ENCODE data around the gene DTWD2. TPM values are rescaled to one million over a fixed set of nuclear protein-coding genes. Genes with fewer than 3 reads are reported as not detected.
"Not testable (repeated sequence)": the region's sequence is repeated elsewhere in the genome, so short reads cannot be mapped to it uniquely, and the experiment has no call there.

Gene DTWD2
- total RNA-seq, 4 donors from 2014 or later: 7.1 to 15.3 (median 11.2) TPM

GRCh38 chr5:118888556-118888955 is 99.8 kb downstream of the DTWD2 start:
- H3K27me3 ChIP-seq: no peaks in the 10 kb centered on the region
- 84% methylated on average over 2 of the region's 2 CpGs for WGBS
- H3K4me1 ChIP-seq: no peaks in the 10 kb centered on the region
- no peak for DNase-seq (ENCODE audit: low spot score in 2 of 2)
- H3K27ac ChIP-seq: no peak overlapping the region
- no peak overlapping the region for H3K4me3 ChIP-seq
- H3K36me3 ChIP-seq: no peaks in the 10 kb centered on the region
- TF ChIP-seq CTCF (IDR thresholded peaks at IDR 0.05) (no peak), POLR2A (IDR thresholded peaks at IDR 0.05) (no peak), POLR2AphosphoS5 (IDR thresholded peaks at IDR 0.05) (no peak), EP300 (IDR thresholded peaks at IDR 0.05) (no peak)
- H3K9me3 ChIP-seq: no peaks in the 10 kb centered on the region

DNA sequence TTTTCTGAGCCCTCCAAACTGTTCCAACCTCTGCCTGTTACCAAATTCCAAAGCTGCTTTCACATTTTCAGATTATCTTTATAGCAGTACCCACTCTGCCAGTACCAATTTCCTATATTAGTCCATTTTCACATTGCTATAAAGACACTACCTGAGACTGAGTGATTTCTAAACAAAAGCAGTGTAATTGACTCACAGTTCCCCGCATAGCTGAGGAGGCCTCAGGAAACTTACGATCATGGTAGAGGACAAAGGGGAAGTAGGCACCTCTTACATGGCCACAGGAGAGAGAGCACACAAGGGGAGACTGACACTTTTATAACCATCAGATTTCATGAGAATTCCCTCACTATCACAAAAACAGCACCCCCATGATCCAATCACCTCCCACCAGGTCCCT is 105.0 kb downstream of the DTWD2 start:
- Histone ChIP-seq H3K9me3 (peaks cover 4% of the 10 kb centered on the region), H3K36me3 (no peaks in the 10 kb centered on the region), H3K27me3 (no peaks in the 10 kb centered on the region), H3K4me3 (no peak overlapping the region), H3K27ac (no peak overlapping the region), H3K4me1 (no peaks in the 10 kb centered on the region)
- WGBS: 79% methylated on average over 2 of the region's 2 CpGs
- DNase-seq (ENCODE audit: low spot score in 2 of 2): no peak
- TF ChIP-seq POLR2A (IDR thresholded peaks at IDR 0.05) (no peak), POLR2AphosphoS5 (IDR thresholded peaks at IDR 0.05) (no peak), CTCF (IDR thresholded peaks at IDR 0.05) (no peak), EP300 (IDR thresholded peaks at IDR 0.05) (no peak)

DNA sequence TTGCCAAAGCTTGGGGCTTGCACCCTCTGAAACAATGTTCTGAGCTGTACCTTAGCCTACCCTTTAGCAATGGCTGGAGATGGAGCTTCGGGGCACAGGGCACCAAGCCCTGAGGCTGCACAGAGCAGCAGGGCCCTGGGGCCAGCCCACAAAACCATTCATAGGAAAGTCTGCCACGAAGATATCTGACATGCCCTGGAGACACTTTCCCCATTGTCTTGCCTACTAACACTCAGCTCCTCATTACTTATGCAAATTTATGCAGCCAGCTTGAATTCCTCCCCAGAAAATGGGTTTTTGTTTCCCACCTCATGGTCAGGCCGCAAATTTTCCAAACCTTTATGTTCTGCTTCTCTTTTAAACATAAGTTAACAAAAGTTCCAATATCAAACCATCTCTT is 105.7 kb downstream of the DTWD2 start:
- H3K4me1 ChIP-seq: no peaks in the 10 kb centered on the region
- peaks cover 4% of the 10 kb centered on the region for H3K9me3 ChIP-seq
- H3K36me3 ChIP-seq: no peaks in the 10 kb centered on the region
- DNase-seq (ENCODE audit: low spot score in 2 of 2): no peak
- TF ChIP-seq CTCF (IDR thresholded peaks at IDR 0.05) (no peak), POLR2A (IDR thresholded peaks at IDR 0.05) (no peak), POLR2AphosphoS5 (IDR thresholded peaks at IDR 0.05) (no peak), EP300 (IDR thresholded peaks at IDR 0.05) (no peak)
- WGBS: 80% methylated on average over 3 of the region's 3 CpGs
- H3K4me3 ChIP-seq: no peak overlapping the region
- no peak overlapping the region for H3K27ac ChIP-seq
- H3K27me3 ChIP-seq: no peaks in the 10 kb centered on the region

GRCh38 chr5:118876852-118877251 is 111.5 kb downstream of the DTWD2 start:
- not testable (repeated sequence) for H3K4me1 ChIP-seq; H3K27ac ChIP-seq; H3K27me3 ChIP-seq; H3K4me3 ChIP-seq; H3K9me3 ChIP-seq; H3K36me3 ChIP-seq; DNase-seq (ENCODE audit: low spot score in 2 of 2)
- 85% methylated on average over 3 of the region's 3 CpGs for WGBS

- no peak overlapping the region for H3K27ac ChIP-seq
- peaks cover 8% of the 10 kb centered on the region for H3K9me3 ChIP-seq
- H3K4me3 ChIP-seq: no peak overlapping the region
- peaks cover 4% of the 10 kb centered on the region for H3K36me3 ChIP-seq
- no peak for TF ChIP-seq POLR2AphosphoS5 (IDR thresholded peaks at IDR 0.05)
- TF ChIP-seq POLR2A (IDR thresholded peaks at IDR 0.05): no peak
- TF ChIP-seq CTCF (IDR thresholded peaks at IDR 0.05): no peak
- no peak for TF ChIP-seq EP300 (IDR thresholded peaks at IDR 0.05)
- no peaks in the 10 kb centered on the region for H3K4me1 ChIP-seq
- no peak for DNase-seq (ENCODE audit: low spot score in 2 of 2)
- H3K27me3 ChIP-seq: no peaks in the 10 kb centered on the region
Measured at GRCh38 chr5:118875131-118875530, 113.2 kb downstream of the DTWD2 start.

DNA sequence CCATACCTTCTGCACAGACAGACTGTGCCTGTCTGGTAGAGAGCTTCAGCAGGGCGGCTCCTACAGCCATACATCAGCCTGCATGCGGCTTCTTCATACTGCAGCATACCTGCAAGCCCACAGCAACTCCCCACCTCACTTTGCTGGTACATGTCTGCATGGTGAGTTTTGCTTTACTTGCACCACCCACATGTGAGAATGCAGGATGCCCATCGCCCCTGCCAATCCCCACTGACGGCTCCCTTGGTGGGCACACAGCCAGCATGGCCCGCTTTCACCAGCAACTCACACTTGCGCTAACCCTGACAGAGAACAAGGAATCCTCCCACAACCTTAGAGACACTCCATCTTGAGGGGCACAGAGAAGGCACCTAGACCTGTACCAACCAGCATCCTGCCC is 114.9 kb downstream of the DTWD2 start:
- 96% methylated on average over 5 of the region's 6 CpGs for WGBS
- Histone ChIP-seq H3K27ac (no peak overlapping the region), H3K4me3 (no peak overlapping the region), H3K27me3 (no peaks in the 10 kb centered on the region), H3K4me1 (no peaks in the 10 kb centered on the region), H3K36me3 (peaks cover 4% of the 10 kb centered on the region), H3K9me3 (peaks cover 8% of the 10 kb centered on the region)
- TF ChIP-seq CTCF (IDR thresholded peaks at IDR 0.05) (no peak), POLR2AphosphoS5 (IDR thresholded peaks at IDR 0.05) (no peak), POLR2A (IDR thresholded peaks at IDR 0.05) (no peak), EP300 (IDR thresholded peaks at IDR 0.05) (no peak)
- no peak for DNase-seq (ENCODE audit: low spot score in 2 of 2)
